HepG2 (cell line): Measurements from ENCODE around the gene ZNF621. TPM values are rescaled to one million over a fixed set of nuclear protein-coding genes. Genes with fewer than 3 reads are reported as not detected.

Experiments
- ATAC-seq: fragments of 200-7000 bp; cut with Tn5 transposase; 3 replicates; pipeline ENCODE4 v1.9.1; 2020; ENCODE audit warnings: mild to moderate bottlenecking, moderate library complexity
- BruUV-seq: library from RNA; stranded (reverse); fragments of 400-500 nt; replicated peaks from 2 replicates; lab custom pipeline; 2021; lab: Mats Ljungman, UMichigan
- CTCF ChIA-PET: fragments of 300-600 bp; formaldehyde crosslinking; extraction: SDS; loops from one replicate; lab custom pipeline; 2021; ENCODE audit warnings: low total read pairs, inconsistent platforms, low intra/inter-chr PET ratio; lab: Yijun Ruan, JAX
- POLR2A ChIA-PET: fragments of 350-600 bp; sonication (Branson Sonifier 250); formaldehyde crosslinking; loops from one replicate; lab custom pipeline; 2020; ENCODE audit warnings: antibody characterized with exemption, inconsistent platforms; lab: Yijun Ruan, JAX
- DNase-seq: peaks from one replicate; pipeline ENCODE4 v3.0.0-alpha.2; 2015; ENCODE audit warnings: low spot score
- FAIRE-seq: peaks from 3 replicates; lab custom pipeline; 2011; peaks lifted over from hg19 to GRCh38; lab: Jason Lieb, UNC
- H2AFZ ChIP-seq: one replicate; pipeline ENCODE4 v1.6.1; 2011; ENCODE audit warnings: low read length, inconsistent platforms
- H3K27ac ChIP-seq: fragments of 300-600 bp; 3 replicates; pipeline ENCODE4 v1.8.0; 2011; ENCODE audit warnings: mixed run types, mild to moderate bottlenecking, mixed read lengths, low read length, inconsistent platforms; ENCODE audit not compliant: insufficient read depth; ENCODE audit errors: extremely low read length
- H3K27me3 ChIP-seq, 2 experiments: fragments of 200-600 bp in 1 of 2; 2 replicates in 1 of 2; 3 replicates in 1 of 2; pipeline versions ENCODE4 v1.6.0 to v1.8.0; 2011; ENCODE audit warnings: low read length in 2 of 2, mild to moderate bottlenecking in 2 of 2, moderate library complexity in 2 of 2, inconsistent platforms in 1 of 2; ENCODE audit not compliant: insufficient read depth in 2 of 2, control insufficient read depth in 1 of 2
- H3K36me3 ChIP-seq, 2 experiments: fragments of 200-600 bp in 1 of 2; replicated peaks in 1 of 2; 2 replicates in 1 of 2; 3 replicates in 1 of 2; pipeline versions ENCODE4 v1.5.1 to v1.8.0; 2011; ENCODE audit warnings: low read length in 2 of 2, inconsistent platforms in 1 of 2; ENCODE audit not compliant: insufficient read depth in 2 of 2, control insufficient read depth in 1 of 2
- H3K4me1 ChIP-seq: 2 replicates; pipeline ENCODE4 v1.5.1; 2012; ENCODE audit warnings: low read length, inconsistent platforms; ENCODE audit not compliant: insufficient read depth
- H3K4me2 ChIP-seq: 2 replicates; pipeline ENCODE4 v1.6.0; 2011; ENCODE audit warnings: low read depth, low read length, inconsistent platforms
- H3K4me3 ChIP-seq, 3 experiments: fragments of 200-600 bp in 1 of 3; sonication (generic), shearing (Covaris generic) in 1 of 3; replicated peaks in 1 of 3; 2 replicates each; pipeline ENCODE4 v1.5.1; 2011 to 2016; ENCODE audit warnings: low read length in 3 of 3, inconsistent platforms in 2 of 3, low read depth in 2 of 3, mild to moderate bottlenecking in 2 of 3, control low read depth in 1 of 3, mixed read lengths in 1 of 3; ENCODE audit not compliant: insufficient read depth in 1 of 3
- H3K79me2 ChIP-seq: one replicate; pipeline ENCODE4 v1.6.1; 2011; ENCODE audit warnings: low read length, inconsistent platforms; ENCODE audit not compliant: insufficient read depth
- H3K9ac ChIP-seq: 2 replicates; pipeline ENCODE4 v1.6.0; 2011; ENCODE audit warnings: mild to moderate bottlenecking, low read depth, low read length, inconsistent platforms; ENCODE audit not compliant: insufficient read depth
- H3K9me3 ChIP-seq: 2 replicates; pipeline ENCODE4 v1.5.1; 2012; ENCODE audit warnings: mild to moderate bottlenecking, low read length
- H4K20me1 ChIP-seq: 2 replicates; pipeline ENCODE4 v1.6.0; 2011; ENCODE audit warnings: inconsistent platforms, mild to moderate bottlenecking, low read length, moderate library complexity; ENCODE audit not compliant: insufficient read depth
- ARID3A ChIP-seq: IDR thresholded peaks from 2 replicates; pipeline ENCODE4 v1.6.1; 2012; ENCODE audit warnings: low read depth, low read length, improper control_type of control experiment
- GFI1 ChIP-seq: sonication (generic); formaldehyde crosslinking; IDR thresholded peaks from 2 replicates; pipeline ENCODE4 v1.5.0; 2020; ENCODE audit warnings: missing genetic modification reagents, mild to moderate bottlenecking, borderline replicate concordance
- GPN1 ChIP-seq: sonication (generic); formaldehyde crosslinking; IDR thresholded peaks from 2 replicates; pipeline ENCODE4 v1.5.1; 2020; ENCODE audit warnings: missing genetic modification reagents, borderline replicate concordance
- KLF6 ChIP-seq: IDR thresholded peaks from 2 replicates; pipeline ENCODE4 v1.8.0; 2016; ENCODE audit warnings: missing biosample characterization, missing genetic modification reagents
- LRRFIP1 ChIP-seq: sonication (generic); formaldehyde crosslinking; conservative IDR thresholded peaks from 2 replicates; pipeline ENCODE4 v1.4.0; 2020; ENCODE audit warnings: missing genetic modification reagents
- MEIS2 ChIP-seq: sonication (generic); formaldehyde crosslinking; IDR thresholded peaks from 2 replicates; pipeline ENCODE4 v1.9.0; 2021; ENCODE audit warnings: mild to moderate bottlenecking, missing genetic modification reagents
- MXI1 ChIP-seq: IDR thresholded peaks from 3 replicates; pipeline ENCODE4 v1.6.1; 2012; ENCODE audit warnings: low read depth, low read length, inconsistent platforms, borderline replicate concordance
- NFATC3 ChIP-seq: sonication (generic); formaldehyde crosslinking; IDR thresholded peaks from 2 replicates; pipeline ENCODE4 v1.5.1; 2020; ENCODE audit warnings: mild to moderate bottlenecking, missing genetic modification reagents
- NFE2L1 ChIP-seq: sonication (generic); formaldehyde crosslinking; IDR thresholded peaks from 2 replicates; pipeline ENCODE4 v1.4.0; 2020; ENCODE audit warnings: missing genetic modification reagents, mild to moderate bottlenecking, borderline replicate concordance
- SIX4 ChIP-seq: sonication (generic); formaldehyde crosslinking; IDR thresholded peaks from 2 replicates; pipeline ENCODE4 v1.4.0; 2020; ENCODE audit warnings: missing genetic modification reagents
- STAG1 ChIP-seq: sonication (generic); formaldehyde crosslinking; IDR thresholded peaks from 2 replicates; pipeline ENCODE4 v1.4.0; 2020; ENCODE audit warnings: missing genetic modification reagents
- ZFX ChIP-seq: sonication (generic); formaldehyde crosslinking; IDR thresholded peaks from 2 replicates; pipeline ENCODE4 v1.4.0; 2020; ENCODE audit warnings: mild to moderate bottlenecking, low read depth, missing genetic modification reagents, moderate library complexity
- ZNF230 ChIP-seq: sonication (generic); formaldehyde crosslinking; IDR thresholded peaks from 2 replicates; pipeline ENCODE4 v1.4.0; 2020; ENCODE audit warnings: mild to moderate bottlenecking, missing genetic modification reagents
- ZNF468 ChIP-seq: sonication (generic); formaldehyde crosslinking; IDR thresholded peaks from 2 replicates; pipeline ENCODE4 v1.8.0; 2022; ENCODE audit warnings: mild to moderate bottlenecking, moderate library complexity, missing genetic modification reagents
- ZSCAN9 ChIP-seq: IDR thresholded peaks from 2 replicates; pipeline ENCODE4 v1.6.1; 2016; ENCODE audit warnings: borderline replicate concordance
- ZXDC ChIP-seq: sonication (generic); formaldehyde crosslinking; IDR thresholded peaks from 2 replicates; pipeline ENCODE4 v1.5.0; 2020; ENCODE audit warnings: mild to moderate bottlenecking, missing genetic modification reagents
- WGBS: methylation state at CpG from one replicate; pipeline ENCODE4 v1.1.6; 2017; ENCODE audit warnings: low lambda C conversion rate; 5-methylcytosine and 5-hydroxymethylcytosine counted together
- in situ Hi-C: cut with HindIII; loops from 2 replicates; pipeline ENCODE4 v1.10.0; 2017; ENCODE audit warnings: low pct_unique_long_range_greater_than_20kb; ENCODE audit not compliant: extremely low pct_ligation_motif_present
- intact Hi-C: fragments of 100-400 bp; cut with micrococcal nuclease; formaldehyde crosslinking; loops from one replicate; pipeline ENCODE4 v1.10.0; 2022; ENCODE audit not compliant: unreplicated experiment
- polyA plus RNA-seq, 8 experiments: library from polyadenylated mRNA; depleted of rRNA in 3 of 8; stranded (reverse) in 7 of 8; unstranded in 1 of 8; fragments of >200 nt; fragmentation: Illumina TruSeq in 4 of 8; extraction: Trizol in 4 of 8; gene quantifications; 2 replicates each; pipeline versions ENCODE4 v1.2.1 to v1.2.3, GENCODE V29; 2011 to 2016; ENCODE audit warnings: low read depth in 4 of 8, missing spikeins in 1 of 8, mixed read lengths in 1 of 8; ENCODE audit not compliant: insufficient read depth in 1 of 8
- total RNA-seq, 5 experiments: library from RNA; depleted of rRNA; stranded (reverse); fragments of >200 nt; fragmentation: Illumina TruSeq; extraction: Trizol; gene quantifications; 2 replicates each; pipeline ENCODE4 v1.2.3, GENCODE V29; 2016; ENCODE audit warnings: low read depth in 1 of 5

ZNF621 gene
- total and polyA plus RNA-seq, 2 of the 13 experiments (the other 11 are each of a cell fraction or from before 2014, with no cell fraction given), result 13.2 to 14.9 TPM

- intact Hi-C loops (loop anchor here (1.0 to 5.0 kb wide), 4 partner anchors 18 to 179 kb away; partner anchors contain the start of genes RPL14, ZNF619 and ZNF621), in situ Hi-C loops (no loop called here)
- H2AFZ ChIP-seq, result peak within 1 kb of the TSS; percentile 54
- no peaks in the 10 kb centered on the region; a peak in 1 of 5 replicates for H3K27me3 ChIP-seq
- CTCF ChIA-PET, result no interaction called here
- peak within 1 kb of the TSS; percentile 91 for H3K27ac ChIP-seq
- H3K9ac ChIP-seq, result peak within 1 kb of the TSS; percentile 87
- 35% methylated on average over 19 of the region's 44 CpGs for WGBS
- peak; percentile 98 for ATAC-seq
- FAIRE-seq, result peak; percentile 90
- peak; percentile 92 for DNase-seq
- no peaks in the 10 kb centered on the region for H3K9me3 ChIP-seq
- H3K36me3 ChIP-seq, result peaks cover 3 to 14% of the 10 kb centered on the region in 2 experiments; a peak in 3 of 5 replicates
- H3K4me2 ChIP-seq, result peak within 1 kb of the TSS; percentile 83
- H3K4me3 ChIP-seq, result peak within 1 kb of the TSS; percentile 75 to 86 (median 76)
- H4K20me1 ChIP-seq, result no peaks in the 10 kb centered on the region
- BruUV-seq, result no TSS peak
- POLR2A ChIA-PET, result interaction anchor here (0.7 to 3.3 kb wide), 17 partner anchors 9 to 693 kb away, joined by 3 to 119 read pairs (median 6); partner anchors contain the start of genes CTNNB1, RPL14, ZNF619 and ZNF621
- H3K4me1 ChIP-seq, result peaks cover 23% of the 10 kb centered on the region
- H3K79me2 ChIP-seq, result peaks cover 15% of the 10 kb centered on the region
- TF ChIP-seq MXI1 (peak; percentile 79; the same call in 1 of the 3 replicates), STAG1 (CRISPR knock-in tag) (peak; percentile 48), ZXDC (0 out of 2 replicates have a peak, but pooled peaks have one; percentile 69), ZNF230 (CRISPR knock-in tag) (peak; percentile 47; the same call in 1 of the 2 replicates), ZFX (peak; percentile 77), LRRFIP1 (CRISPR knock-in tag) (no peak), KLF6 (CRISPR knock-in tag) (peak; percentile 83; the same call in 1 of the 2 replicates), GPN1 (CRISPR knock-in tag) (no peak), MEIS2 (peak; percentile 70), NFATC3 (CRISPR knock-in tag) (no peak), NFE2L1 (peak; percentile 25; the same call in 1 of the 2 replicates), SIX4 (CRISPR knock-in tag) (no peak), GFI1 (peak; percentile 75; the same call in 1 of the 2 replicates), ARID3A (no peak), ZSCAN9 (CRISPR knock-in tag) (no peak), ZNF468 (CRISPR knock-in tag) (no peak)
Measured at GRCh38 chr3:40505599-40506462, 18.9 kb upstream of the ZNF621 start, which contains the start of gene ZNF620. ZNF620 (plus strand) TSS chr3:40506039; CDS start chr3:40506353, 314 bp downstream.
